ENCODE results near the gene MSANTD2. TPM values are rescaled to one million over a fixed set of nuclear protein-coding genes. Genes with fewer than 3 reads are reported as not detected.

Gene MSANTD2
- total RNA-seq, 8 experiments from 2014 or later = 9.8 to 53.9 (median 14.8) TPM

- no peak overlapping the region for H3K4me3 ChIP-seq
- H3K4me1 ChIP-seq (replicated peaks in 1 of 2) = peaks cover 27 to 37% of the 10 kb centered on the region in 2 donors
- WGBS, 10 experiments = 0 to 83% (median 14%) methylated on average over 1 to 3 of the region's 3 CpGs; no CpG with 5 or more reads in 3 of the 10 experiments
- H3K27ac ChIP-seq = no peak overlapping the region
- peak in 4 of 8 experiments; percentile 28 to 58 (median 50) for ATAC-seq (replicated peaks in 6 of 8)
- in situ Hi-C loops (cut with MboI; ENCODE audit: low pct_unique_long_range_greater_than_20kb in 2 of 9, low sequenced_read_pairs in 9 of 9, unreplicated experiment in 9 of 9) = loop anchor here in 3 of 9 experiments (25.0 kb wide), 3 partner anchors 175 to 425 kb away; partner anchors contain the start of genes OR8B4 (in 1 of the 3), SIAE (in 1 of the 3) and SPA17 (in 1 of the 3)
Measured at GRCh38 chr11:124837491-124837856, 37.3 kb upstream of the MSANTD2 start.

DNA sequence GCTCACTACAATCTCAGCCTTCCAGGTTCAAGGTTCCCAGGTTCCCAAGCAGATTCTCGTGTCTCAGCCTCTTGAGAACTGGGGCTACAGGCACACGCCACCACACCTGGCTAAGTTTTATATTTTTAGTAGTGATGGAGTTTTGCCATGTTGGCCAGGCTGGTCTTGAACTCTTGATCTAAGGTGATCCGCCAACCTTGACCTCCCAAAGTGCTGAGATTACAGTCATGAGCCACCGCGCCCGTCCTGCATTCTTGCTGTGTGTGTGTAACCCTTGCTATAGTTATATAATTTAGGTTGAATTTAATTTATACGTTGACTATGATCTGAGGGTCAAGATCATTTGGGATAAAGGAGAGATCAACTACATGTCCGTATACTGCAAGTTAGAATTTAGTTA lies 35.7 kb upstream of the MSANTD2 start:
- Histone ChIP-seq H3K27ac (no peak overlapping the region), H3K4me3 (no peak overlapping the region), H3K4me1 (replicated peaks in 1 of 2) (peaks cover 23 to 30% of the 10 kb centered on the region in 2 donors)
- ATAC-seq (replicated peaks in 6 of 8) = no peak
- in situ Hi-C loops (cut with MboI; ENCODE audit: low pct_unique_long_range_greater_than_20kb in 2 of 9, low sequenced_read_pairs in 9 of 9, unreplicated experiment in 9 of 9) = loop anchor here in 3 of 9 experiments (25.0 kb wide), 3 partner anchors 174 to 424 kb away; partner anchors contain the start of genes OR8B4 (in 1 of the 3), SIAE (in 1 of the 3) and SPA17 (in 1 of the 3)
- WGBS, 10 experiments = 90 to 100% (median 95%) methylated on average over 3 to 7 of the region's 8 CpGs; no CpG with 5 or more reads in 2 of the 10 experiments

GRCh38 chr11:124834526-124835180 lies 34.4 kb upstream of the MSANTD2 start:
- Histone ChIP-seq H3K27ac (no peak overlapping the region), H3K4me1 (replicated peaks in 1 of 2) (peaks cover 17 to 21% of the 10 kb centered on the region in 2 donors), H3K4me3 (no peak overlapping the region)
- WGBS, 10 experiments = 0 to 100% (median 38%) methylated on average over 1 to 3 of the region's 3 CpGs; no CpG with 5 or more reads in 1 of the 10 experiments
- in situ Hi-C loops (cut with MboI; ENCODE audit: low pct_unique_long_range_greater_than_20kb in 2 of 9, low sequenced_read_pairs in 9 of 9, unreplicated experiment in 9 of 9) = loop anchor here in 3 of 9 experiments (25.0 kb wide), 3 partner anchors 172 to 422 kb away; partner anchors contain the start of genes OR8B4 (in 1 of the 3), SIAE (in 1 of the 3) and SPA17 (in 1 of the 3)
- ATAC-seq (replicated peaks in 6 of 8) = peak in 2 of 8 experiments; percentile 7 to 68

- Histone ChIP-seq H3K4me3 (no peak overlapping the region), H3K4me1 (replicated peaks in 1 of 2) (peaks cover 4 to 5% of the 10 kb centered on the region in 2 donors), H3K27ac (no peak overlapping the region)
- peak in 1 of 8 experiments; percentile 32 for ATAC-seq (replicated peaks in 6 of 8)
- in situ Hi-C loops (cut with MboI; ENCODE audit: low pct_unique_long_range_greater_than_20kb in 2 of 9, low sequenced_read_pairs in 9 of 9, unreplicated experiment in 9 of 9) = loop anchor here in 3 of 9 experiments (25.0 kb wide), 3 partner anchors 170 to 420 kb away; partner anchors contain the start of genes OR8B4 (in 1 of the 3), SIAE (in 1 of the 3) and SPA17 (in 1 of the 3)
- WGBS, 10 experiments = 50 to 90% (median 78%) methylated on average over 1 to 2 of the region's 4 CpGs; no CpG with 5 or more reads in 4 of the 10 experiments
Measured at GRCh38 chr11:124832571-124832970, 32.4 kb upstream of the MSANTD2 start.

GRCh38 chr11:124831897-124832296 lies 31.7 kb upstream of the MSANTD2 start:
- ATAC-seq (replicated peaks in 6 of 8) = no peak
- no peak overlapping the region for H3K27ac ChIP-seq
- WGBS, 10 experiments = 88 to 100% (median 100%) methylated on average over 1 to 2 of the region's 2 CpGs; no CpG with 5 or more reads in 3 of the 10 experiments
- in situ Hi-C loops (cut with MboI; ENCODE audit: low pct_unique_long_range_greater_than_20kb in 2 of 9, low sequenced_read_pairs in 9 of 9, unreplicated experiment in 9 of 9) = loop anchor here in 3 of 9 experiments (25.0 kb wide), 3 partner anchors 170 to 420 kb away; partner anchors contain the start of genes OR8B4 (in 1 of the 3), SIAE (in 1 of the 3) and SPA17 (in 1 of the 3)
- H3K4me3 ChIP-seq = no peak overlapping the region
- no peaks in the 10 kb centered on the region for H3K4me1 ChIP-seq (replicated peaks in 1 of 2)

GRCh38 chr11:124830749-124831148 lies 30.5 kb upstream of the MSANTD2 start:
- H3K27ac ChIP-seq = no peak overlapping the region
- in situ Hi-C loops (cut with MboI; ENCODE audit: low pct_unique_long_range_greater_than_20kb in 2 of 9, low sequenced_read_pairs in 9 of 9, unreplicated experiment in 9 of 9) = loop anchor here in 3 of 9 experiments (25.0 kb wide), 3 partner anchors 168 to 418 kb away; partner anchors contain the start of genes OR8B4 (in 1 of the 3), SIAE (in 1 of the 3) and SPA17 (in 1 of the 3)
- 82 to 90% (median 87%) methylated on average over 2 to 3 of the region's 3 CpGs; no CpG with 5 or more reads in 3 of the 10 experiments for WGBS, 10 experiments
- H3K4me1 ChIP-seq (replicated peaks in 1 of 2) = no peaks in the 10 kb centered on the region
- H3K4me3 ChIP-seq = no peak overlapping the region
- no peak for ATAC-seq (replicated peaks in 6 of 8)

DNA sequence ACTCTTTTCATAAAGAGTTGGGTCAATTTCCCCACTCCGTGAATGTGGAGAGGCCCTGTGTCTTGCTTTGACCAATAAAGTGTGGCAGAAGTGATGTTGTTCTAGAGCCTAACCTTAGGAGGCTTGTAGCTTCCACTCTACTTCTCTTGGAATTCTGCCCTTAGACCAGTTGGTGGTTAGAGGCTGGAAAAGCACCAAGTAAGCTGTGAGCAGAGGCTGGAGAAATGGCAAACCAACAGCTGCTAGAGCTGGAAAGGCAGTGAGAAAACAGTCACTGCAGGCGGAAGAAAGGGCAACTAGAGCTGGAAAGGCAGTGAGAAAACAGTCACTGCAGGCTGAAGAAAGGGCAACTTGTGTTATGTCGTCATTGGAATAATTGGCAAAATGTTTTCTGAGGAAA lies 29.8 kb upstream of the MSANTD2 start:
- H3K4me3 ChIP-seq = no peak overlapping the region
- no peaks in the 10 kb centered on the region for H3K4me1 ChIP-seq (replicated peaks in 1 of 2)
- ATAC-seq (replicated peaks in 6 of 8) = no peak
- no peak overlapping the region for H3K27ac ChIP-seq
- in situ Hi-C loops (cut with MboI; ENCODE audit: low pct_unique_long_range_greater_than_20kb in 2 of 9, low sequenced_read_pairs in 9 of 9, unreplicated experiment in 9 of 9) = loop anchor here in 3 of 9 experiments (25.0 kb wide), 3 partner anchors 168 to 418 kb away; partner anchors contain the start of genes OR8B4 (in 1 of the 3), SIAE (in 1 of the 3) and SPA17 (in 1 of the 3)
- WGBS, 10 experiments = 35 to 81% (median 70%) methylated on average over 1 to 3 of the region's 3 CpGs; no CpG with 5 or more reads in 1 of the 10 experiments

DNA sequence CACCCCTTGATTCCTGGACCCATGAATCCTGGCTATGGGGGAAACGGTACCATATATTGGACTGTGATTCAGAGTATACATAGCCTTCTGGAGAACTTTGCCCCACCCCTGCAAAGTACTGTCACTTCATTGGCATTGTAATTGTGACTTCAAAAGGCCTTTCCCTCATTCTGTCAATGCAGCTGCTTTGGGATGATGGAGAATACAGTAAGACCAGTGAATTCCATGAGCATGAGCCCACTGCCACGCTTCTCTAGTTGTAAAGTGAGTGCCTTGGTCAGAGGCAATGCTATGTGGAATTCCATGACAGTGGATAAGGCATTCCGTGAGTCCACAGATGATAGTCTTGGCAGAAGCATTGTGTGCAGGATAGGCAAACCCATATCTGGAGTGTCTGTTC lies 25.7 kb upstream of the MSANTD2 start:
- in situ Hi-C loops (cut with MboI; ENCODE audit: low pct_unique_long_range_greater_than_20kb in 2 of 9, low sequenced_read_pairs in 9 of 9, unreplicated experiment in 9 of 9) = loop anchor here in 3 of 9 experiments (25.0 kb wide), 3 partner anchors 164 to 414 kb away; partner anchors contain the start of genes OR8B4 (in 1 of the 3), SIAE (in 1 of the 3) and SPA17 (in 1 of the 3)
- Histone ChIP-seq H3K4me1 (replicated peaks in 1 of 2) (no peaks in the 10 kb centered on the region), H3K4me3 (no peak overlapping the region), H3K27ac (no peak overlapping the region)
- WGBS, 10 experiments = 0 to 100% (median 80%) methylated on average over 1 to 3 of the region's 3 CpGs; no CpG with 5 or more reads in 2 of the 10 experiments
- ATAC-seq (replicated peaks in 6 of 8) = peak in 1 of 8 experiments; percentile 17

GRCh38 chr11:124823512-124824376 lies 23.5 kb upstream of the MSANTD2 start:
- ATAC-seq (replicated peaks in 6 of 8) = no peak
- in situ Hi-C loops (cut with MboI; ENCODE audit: low pct_unique_long_range_greater_than_20kb in 2 of 9, low sequenced_read_pairs in 9 of 9, unreplicated experiment in 9 of 9) = no loop called here
- Histone ChIP-seq H3K4me3 (no peak overlapping the region), H3K27ac (no peak overlapping the region), H3K4me1 (replicated peaks in 1 of 2) (no peaks in the 10 kb centered on the region)
- 20 to 100% (median 71%) methylated on average over 1 to 8 of the region's 8 CpGs; no CpG with 5 or more reads in 1 of the 10 experiments for WGBS, 10 experiments

DNA sequence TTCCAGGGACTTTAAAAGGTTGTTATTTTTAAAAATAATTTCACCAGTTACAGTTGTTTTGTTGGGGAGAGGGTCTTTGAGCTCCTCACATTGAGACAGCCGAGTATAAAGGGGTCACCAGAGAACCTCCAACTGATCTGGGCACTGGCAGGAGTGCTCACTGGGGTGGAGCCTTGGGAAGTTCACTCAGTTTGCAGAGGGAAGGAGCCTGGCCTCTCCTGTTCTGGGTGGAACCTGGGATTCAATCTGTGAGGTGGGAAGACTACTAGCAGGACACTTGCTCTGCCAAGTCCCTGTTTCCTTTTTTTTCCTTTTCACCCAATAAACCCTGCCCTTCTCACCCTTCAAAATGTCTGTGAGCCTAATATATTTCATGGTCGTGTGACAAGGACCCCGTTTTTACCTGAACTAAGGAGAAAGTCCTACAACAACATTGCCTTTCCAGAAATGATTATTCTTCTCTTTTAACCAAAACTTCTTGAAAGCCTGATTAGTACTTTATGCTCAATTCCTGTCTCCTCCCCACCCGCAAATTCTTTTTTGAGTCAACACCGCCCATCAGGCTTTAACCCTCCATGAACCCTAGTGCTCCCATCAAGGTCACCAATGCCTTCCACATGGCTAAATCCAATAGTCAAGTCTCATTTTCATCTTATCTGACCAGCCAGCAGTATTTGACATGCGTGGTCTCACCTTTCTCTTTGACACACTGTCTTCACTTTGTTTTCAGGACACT lies 22.0 kb upstream of the MSANTD2 start:
- ATAC-seq (replicated peaks in 6 of 8) = peak in 3 of 8 experiments; percentile 62 to 81 (median 68)
- WGBS, 10 experiments = 0 to 90% (median 78%) methylated on average over 3 to 6 of the region's 6 CpGs
- Histone ChIP-seq H3K4me3 (no peak overlapping the region), H3K4me1 (replicated peaks in 1 of 2) (no peaks in the 10 kb centered on the region), H3K27ac (no peak overlapping the region)
- in situ Hi-C loops (cut with MboI; ENCODE audit: low pct_unique_long_range_greater_than_20kb in 2 of 9, low sequenced_read_pairs in 9 of 9, unreplicated experiment in 9 of 9) = no loop called here

- WGBS, 10 experiments = 57 to 100% (median 100%) methylated on average over 1 to 2 of the region's 3 CpGs; no CpG with 5 or more reads in 4 of the 10 experiments
- in situ Hi-C loops (cut with MboI; ENCODE audit: low pct_unique_long_range_greater_than_20kb in 2 of 9, low sequenced_read_pairs in 9 of 9, unreplicated experiment in 9 of 9) = no loop called here
- H3K27ac ChIP-seq = no peak overlapping the region
- no peak for ATAC-seq (replicated peaks in 6 of 8)
- no peak overlapping the region for H3K4me3 ChIP-seq
- no peaks in the 10 kb centered on the region for H3K4me1 ChIP-seq (replicated peaks in 1 of 2)
Measured at GRCh38 chr11:124817036-124817435, 16.8 kb upstream of the MSANTD2 start.

- Histone ChIP-seq H3K4me3 (no peak overlapping the region), H3K27ac (no peak overlapping the region), H3K4me1 (replicated peaks in 1 of 2) (no peaks in the 10 kb centered on the region)
- in situ Hi-C loops (cut with MboI; ENCODE audit: low pct_unique_long_range_greater_than_20kb in 2 of 9, low sequenced_read_pairs in 9 of 9, unreplicated experiment in 9 of 9) = no loop called here
- 64 to 100% (median 92%) methylated on average over 1 of the region's 1 CpG; no CpG with 5 or more reads in 1 of the 10 experiments for WGBS, 10 experiments
- no peak for ATAC-seq (replicated peaks in 6 of 8)
Measured at GRCh38 chr11:124814739-124815138, 14.5 kb upstream of the MSANTD2 start.

All from motor neuron (in vitro differentiated cells).